Measurements from ENCODE around the gene RAB1B.
"Not testable (repeated sequence)": the region's sequence is repeated elsewhere in the genome, so short reads cannot be mapped to it uniquely, and the experiment has no call there.

Gene RAB1B

DNA sequence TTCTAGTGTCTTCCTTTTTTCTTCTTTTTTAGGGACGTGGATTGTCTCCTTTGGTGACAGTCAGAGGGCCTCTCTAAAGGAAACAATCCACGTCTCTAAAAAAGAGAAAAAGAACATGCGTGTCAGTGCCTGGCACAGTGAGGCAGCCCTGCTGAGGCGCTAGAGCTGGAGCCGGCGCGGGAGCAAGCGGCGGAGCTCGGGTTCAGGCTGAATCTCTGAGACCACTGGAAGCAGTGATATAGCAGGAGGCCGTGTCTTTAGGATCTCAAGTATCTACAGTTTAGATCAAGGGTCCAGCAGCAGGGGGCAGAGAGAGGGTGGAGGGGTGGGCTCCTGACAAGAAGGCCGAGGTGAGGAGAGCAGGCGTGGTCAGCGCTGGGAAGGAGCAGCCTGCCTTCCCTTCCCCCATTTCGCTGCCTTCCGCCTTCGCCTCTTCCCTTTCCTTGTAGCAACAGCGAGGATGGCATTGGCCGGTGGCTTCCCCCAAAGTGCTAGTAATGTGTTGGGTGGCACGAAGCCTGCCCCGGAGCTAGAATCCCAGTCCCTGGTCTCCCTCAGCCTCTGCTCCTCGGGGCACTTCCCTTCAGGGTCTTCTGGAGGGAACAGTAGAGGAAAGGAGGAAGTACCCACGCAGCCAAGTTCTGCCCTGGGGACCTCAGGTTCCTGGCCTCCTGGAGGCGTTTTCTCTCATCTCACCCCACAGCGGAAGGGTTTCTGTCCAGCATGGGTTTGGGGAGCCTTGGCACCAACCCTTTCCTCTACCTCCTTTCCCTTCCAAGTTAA is 28.2 kb upstream of the RAB1B start:
- no peak for DNase-seq

DNA sequence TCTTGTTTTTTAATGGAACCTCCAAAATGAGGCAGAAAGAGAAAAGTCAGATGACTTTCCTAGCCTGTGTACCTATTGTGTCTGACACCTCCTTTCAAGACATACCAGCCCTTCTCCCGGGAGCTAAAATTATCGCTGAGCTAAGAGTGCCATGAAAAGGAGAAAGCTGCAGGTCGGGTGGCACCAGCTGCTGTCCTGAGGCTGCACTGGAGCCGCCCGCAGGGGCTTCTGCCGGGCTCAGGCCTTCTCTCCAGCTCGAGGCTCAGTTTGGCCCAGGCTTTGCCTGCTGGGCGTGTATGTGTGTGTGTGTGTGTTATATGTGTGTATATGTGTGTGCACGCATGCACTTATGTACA is 27.7 kb upstream of the RAB1B start:
- no peak for DNase-seq

DNA sequence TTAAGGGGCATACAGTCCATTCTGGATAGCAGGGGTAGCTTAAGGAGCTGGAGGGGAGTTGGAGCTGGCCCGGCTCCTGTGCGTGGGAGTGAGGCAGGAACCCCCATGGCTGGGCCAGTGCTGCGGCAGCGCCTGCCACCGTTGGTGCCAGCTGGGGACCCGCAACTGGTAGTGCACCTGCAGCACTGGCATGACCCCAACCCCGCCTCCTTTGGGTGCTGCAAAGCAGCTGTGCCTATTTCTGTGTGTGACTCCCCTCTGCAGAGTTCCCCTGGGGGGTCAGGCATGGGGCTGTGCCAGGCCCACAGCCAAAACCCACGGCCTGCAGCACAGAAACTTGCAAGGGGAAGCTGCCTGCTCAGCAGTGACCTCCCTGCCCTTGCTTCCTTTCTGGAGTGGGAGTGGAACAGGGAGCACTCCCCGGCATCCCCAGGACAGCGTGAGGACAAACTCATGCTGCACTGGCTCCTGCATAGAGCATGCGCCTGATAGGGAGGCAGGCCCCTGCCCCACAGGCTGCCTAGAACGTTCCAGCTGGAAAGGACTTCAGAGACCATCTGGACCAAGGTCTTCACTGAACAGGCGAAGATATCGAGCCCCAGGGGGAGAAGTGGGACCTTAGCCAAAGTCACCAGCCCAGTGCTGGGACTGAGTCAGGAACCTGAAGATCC is 26.2 kb upstream of the RAB1B start:
- no peak for DNase-seq

DNA sequence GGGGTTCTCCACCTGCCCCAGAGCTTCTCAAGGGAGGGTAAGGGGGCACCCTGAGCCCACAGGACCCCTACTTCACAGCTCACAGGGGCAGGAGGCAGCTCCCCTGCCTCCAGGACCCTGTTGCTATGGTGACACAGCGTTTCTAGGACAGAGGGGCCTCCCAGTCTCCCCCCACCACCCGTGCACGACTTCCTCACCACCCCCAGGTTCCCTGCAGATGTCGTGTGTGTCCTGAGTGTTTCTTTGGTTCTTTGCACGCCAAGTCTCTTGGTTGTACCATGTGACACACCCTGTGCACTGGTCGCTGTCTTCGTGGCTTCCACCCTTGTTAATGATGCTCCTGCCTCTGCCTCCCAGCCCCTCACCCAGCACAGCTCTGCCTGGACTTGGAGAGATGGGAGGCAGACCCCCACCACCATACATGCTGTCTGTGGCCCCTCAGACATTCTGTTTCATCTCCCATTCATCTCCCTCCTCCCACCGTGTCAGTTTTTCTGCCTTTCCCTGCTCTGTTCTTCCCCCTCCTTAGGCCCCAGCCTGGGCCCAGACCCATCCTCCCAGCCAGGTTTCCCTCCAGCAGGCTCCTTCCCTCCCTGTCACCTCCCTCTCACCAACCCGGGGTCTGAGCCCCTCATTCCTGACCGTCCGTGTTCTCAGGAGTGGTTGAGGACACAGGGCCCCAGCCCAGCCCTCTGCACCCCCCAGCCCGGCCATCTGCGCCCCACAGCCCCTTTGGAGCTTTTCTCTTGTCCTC is 24.5 kb upstream of the RAB1B start:
- no peak for DNase-seq

DNA sequence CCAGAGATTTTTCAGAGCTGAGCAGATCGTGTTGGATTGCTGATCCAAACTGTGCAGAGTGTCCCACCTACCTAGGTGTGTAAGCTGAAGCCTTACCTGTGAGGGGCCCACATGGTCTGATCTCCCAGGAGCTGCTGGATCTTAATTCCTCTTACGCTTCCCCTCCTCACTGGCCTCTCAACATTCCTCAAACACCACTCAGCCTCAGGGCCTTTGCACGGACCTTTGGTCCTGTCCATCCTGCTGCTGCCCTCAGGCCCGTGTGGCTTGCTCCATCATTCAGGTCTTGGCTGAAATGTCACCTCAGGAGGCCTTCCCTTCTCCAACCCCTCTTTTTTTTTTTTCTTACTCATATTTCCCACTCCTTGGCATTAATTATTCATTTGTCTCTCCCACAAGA is 21.1 kb upstream of the RAB1B start:
- no peak for DNase-seq

DNA sequence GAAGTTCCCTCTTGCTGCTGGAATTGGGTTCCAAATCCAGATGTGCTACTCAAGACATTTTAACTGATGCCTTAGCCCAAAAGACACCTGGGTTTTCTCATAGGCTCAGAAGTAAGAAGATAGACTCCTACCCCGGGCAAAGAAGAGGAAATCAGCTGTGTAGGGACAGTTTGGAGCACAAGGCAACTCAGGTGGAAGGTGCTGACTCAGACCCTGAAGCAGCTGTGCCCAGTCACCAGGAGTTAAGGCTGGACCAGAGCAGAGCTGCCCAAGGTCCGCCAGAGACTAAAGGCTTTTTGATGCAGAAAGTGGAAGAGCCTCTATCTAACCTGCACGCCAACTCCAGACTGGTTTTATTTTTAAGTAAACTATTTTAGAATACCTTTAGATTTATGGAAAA is 20.6 kb upstream of the RAB1B start:
- no peak for DNase-seq

DNA sequence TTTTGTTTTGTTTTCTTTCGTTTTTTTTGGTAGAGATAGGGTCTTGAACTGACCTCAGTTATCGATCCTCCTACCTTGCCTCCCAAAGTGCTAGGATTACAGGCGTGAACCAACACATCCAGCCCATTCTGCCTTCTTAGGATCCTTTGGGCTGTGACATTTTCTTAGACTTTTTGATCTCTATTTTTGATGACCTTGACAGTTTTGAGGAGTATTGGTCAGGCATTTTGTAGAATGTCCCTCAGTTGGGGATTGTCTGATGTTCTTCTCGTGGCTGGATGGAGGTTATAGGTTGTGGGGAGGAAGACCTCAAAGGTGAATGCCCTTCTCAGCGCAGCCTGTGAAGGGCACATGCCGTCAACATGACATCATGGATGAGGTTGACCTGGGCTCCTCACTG is 19.5 kb upstream of the RAB1B start:
- no peak for DNase-seq

DNA sequence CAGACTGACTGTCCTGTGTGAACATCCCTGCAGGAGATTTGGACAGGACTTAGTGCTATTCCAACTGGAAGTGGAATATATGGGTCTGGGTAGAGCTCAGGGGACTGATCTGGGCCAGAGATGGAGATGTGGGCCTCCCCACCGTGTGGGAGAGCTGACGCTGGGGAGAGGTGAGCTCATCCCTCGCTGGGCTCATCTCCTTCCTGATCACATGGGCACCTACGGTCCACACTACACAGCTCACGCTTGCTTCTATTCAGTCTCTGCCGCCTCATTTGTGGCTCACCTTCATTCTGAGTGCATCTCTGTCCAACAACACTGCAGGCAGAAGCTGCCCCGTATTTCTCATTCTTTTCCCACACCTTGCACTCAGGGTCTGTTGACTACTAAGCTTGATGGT is 16.6 kb upstream of the RAB1B start:
- DNase-seq: no peak

DNA sequence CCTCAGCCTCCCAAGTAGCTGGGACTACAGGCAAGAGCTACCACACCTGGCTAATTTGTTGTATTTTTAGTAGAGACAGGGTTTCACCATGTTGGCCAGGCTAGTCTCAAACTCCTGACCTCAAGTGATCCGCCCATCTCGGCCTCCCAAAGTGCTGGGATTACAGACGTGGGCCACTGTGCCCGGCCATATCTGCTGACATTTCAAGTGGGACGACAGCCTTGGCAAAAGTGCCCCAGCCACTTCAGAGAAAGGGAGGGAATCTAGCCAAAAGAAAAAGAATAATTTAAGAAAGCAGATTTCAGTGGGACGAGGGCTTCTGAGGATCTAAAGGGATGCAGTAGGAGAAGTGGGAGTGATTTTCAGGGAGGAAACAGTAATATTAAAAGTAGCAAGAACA is 15.4 kb upstream of the RAB1B start:
- not testable (repeated sequence) for DNase-seq

DNA sequence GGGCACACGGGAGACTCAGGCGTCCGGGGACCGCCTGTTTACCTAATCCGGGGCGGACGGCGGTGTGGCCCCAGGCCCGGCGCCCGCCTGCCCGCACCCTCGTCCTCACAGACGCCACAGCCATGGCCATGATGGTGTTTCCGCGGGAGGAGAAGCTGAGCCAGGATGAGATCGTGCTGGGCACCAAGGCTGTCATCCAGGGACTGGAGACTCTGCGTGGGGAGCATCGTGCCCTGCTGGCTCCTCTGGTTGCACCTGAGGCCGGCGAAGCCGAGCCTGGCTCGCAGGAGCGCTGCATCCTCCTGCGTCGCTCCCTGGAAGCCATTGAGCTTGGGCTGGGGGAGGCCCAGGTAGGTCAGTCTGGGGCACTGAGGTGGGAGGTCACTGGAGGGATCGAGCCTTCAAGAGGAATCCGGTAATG is 10.0 kb upstream of the RAB1B start:
- DNase-seq: no peak

DNA sequence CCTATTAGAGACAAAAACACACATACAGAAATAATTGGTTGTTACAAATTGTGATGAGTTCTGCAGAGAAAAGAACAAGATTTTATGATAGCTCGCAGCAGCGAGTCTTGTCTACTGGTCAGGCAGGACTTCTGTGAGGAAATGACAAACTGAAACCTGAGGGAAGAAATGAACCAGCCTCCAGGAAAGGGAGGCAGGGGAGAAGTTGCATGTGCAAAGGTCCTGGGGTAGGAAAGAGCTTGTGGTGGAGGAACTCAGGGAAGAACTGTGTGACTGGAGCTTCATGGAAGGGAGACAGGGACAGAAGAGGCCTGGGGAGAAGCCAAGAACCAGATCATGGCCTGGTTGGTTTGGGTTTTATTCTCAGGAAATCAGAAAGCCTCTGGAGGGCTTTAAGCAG is 9.2 kb upstream of the RAB1B start:
- no peak for DNase-seq

DNA sequence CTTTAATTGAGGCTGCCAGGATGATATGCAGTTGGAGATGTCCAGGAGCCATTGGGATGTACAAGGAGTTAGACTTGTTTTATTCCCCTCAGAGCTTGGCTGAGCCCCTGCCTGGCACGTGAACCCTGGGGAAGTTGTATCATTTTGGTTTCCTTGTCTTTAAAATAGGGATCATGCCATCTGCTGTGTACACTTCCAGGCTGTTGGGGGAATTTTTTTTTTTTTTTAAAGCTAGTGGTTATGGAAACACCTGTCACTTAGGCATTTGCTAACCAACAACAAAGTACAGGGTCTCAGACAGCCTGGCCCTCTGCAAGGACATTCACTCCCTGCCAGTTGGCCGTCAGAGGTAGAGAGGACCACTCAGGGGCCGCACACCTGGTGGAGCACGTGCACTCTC is 8.5 kb upstream of the RAB1B start:
- DNase-seq: no peak

DNA sequence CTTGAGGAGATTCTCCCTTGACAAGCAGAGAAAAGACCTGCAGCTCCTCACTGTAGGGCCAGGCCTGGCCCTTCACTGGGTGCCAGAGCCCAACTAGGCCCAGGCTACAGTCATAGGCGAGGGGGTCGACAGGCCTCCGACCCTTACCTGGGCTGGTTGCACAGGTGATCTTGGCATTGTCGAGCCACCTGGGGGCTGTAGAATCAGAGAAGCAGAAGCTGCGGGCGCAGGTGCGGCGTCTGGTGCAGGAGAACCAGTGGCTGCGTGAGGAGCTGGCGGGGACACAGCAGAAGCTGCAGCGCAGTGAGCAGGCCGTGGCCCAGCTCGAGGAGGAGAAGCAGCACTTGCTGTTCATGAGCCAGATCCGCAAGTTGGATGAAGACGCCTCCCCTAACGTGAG is 6.9 kb upstream of the RAB1B start:
- DNase-seq: no peak

DNA sequence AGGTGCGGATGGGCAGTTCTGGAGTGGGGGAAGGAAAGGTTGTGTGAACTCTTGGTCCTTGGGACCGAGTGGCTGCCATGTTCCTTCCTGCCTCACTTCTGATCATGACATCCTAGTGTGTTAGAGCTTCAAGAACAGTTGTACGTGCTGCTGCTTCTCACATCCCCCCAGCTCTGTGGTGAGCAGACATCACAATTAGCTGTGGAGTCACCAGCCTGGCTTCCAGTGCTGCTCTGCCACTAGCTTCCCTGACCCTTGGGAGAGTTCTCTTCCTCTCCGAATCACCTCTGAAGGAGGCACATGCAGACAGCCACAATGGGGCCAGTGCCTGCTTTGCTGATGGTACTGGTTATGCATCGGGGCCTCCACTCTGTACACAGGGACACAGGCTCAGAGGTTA is 6.2 kb upstream of the RAB1B start:
- DNase-seq: no peak

DNA sequence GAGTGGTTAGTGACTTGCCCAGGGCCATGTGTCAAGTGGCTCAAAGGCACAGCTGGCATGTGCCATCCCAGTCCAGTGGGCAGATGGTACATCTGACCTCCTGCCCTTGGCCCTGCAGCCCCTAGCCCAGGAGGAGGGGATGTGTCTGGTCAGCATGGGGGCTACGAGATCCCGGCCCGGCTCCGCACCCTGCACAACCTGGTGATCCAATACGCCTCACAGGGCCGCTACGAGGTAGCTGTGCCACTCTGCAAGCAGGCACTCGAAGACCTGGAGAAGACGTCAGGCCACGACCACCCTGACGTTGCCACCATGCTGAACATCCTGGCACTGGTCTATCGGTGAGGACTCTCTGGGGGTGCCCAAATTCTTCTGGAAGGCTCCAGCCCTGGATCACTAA is 5.7 kb upstream of the RAB1B start:
- no peak for DNase-seq

DNA sequence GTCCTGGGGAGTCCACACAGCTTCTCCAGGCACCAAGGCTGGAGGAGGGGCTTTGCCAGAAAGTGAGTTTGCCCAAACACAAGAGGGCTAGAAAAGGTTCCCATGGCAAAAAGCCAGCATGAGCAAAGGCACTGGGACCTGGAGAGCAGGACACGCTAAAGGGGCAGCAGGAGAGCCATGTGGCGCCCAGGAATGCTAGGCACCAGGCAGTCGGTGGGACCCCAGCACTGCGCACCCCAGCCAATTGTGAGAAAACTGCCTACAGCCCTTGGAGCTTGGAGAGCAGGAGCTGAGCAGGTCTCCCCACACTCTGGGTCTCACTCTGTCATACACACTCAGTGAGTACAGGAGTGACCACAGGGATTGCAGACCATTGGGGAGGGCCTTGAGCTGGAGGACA is 5.2 kb upstream of the RAB1B start:
- no peak for DNase-seq

DNA sequence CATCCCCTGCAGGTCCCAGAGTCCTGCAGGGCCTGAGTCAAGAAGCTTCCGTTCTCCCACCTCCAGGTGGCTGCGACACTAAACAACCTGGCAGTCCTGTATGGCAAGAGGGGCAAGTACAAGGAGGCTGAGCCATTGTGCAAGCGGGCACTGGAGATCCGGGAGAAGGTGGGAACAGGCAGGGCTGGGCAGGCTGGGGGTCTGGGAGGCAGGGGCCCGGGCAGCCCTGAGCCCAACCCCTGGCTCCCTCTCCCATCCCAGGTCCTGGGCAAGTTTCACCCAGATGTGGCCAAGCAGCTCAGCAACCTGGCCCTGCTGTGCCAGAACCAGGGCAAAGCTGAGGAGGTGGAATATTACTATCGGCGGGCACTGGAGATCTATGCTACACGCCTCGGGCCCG is 4.7 kb upstream of the RAB1B start:
- DNase-seq: no peak

DNA sequence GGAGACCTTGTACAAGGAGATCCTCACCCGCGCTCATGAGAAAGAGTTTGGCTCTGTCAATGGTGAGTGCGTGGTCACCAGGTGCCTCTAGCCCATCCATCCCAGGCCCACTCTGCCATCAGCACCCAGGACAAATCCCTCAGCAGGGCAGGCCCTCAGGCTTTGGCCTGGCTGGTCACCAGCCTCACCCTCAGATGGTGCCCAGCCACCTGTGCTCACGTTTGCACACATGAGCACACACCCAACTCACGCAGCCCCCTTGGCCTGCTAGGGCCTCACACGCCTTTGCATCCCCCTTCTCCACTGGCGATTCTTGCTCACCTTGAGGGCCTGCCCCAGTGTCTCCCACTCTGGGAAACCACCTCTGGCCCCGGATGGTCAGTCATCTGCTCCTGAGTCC is 4.1 kb upstream of the RAB1B start:
- no peak for DNase-seq

DNA sequence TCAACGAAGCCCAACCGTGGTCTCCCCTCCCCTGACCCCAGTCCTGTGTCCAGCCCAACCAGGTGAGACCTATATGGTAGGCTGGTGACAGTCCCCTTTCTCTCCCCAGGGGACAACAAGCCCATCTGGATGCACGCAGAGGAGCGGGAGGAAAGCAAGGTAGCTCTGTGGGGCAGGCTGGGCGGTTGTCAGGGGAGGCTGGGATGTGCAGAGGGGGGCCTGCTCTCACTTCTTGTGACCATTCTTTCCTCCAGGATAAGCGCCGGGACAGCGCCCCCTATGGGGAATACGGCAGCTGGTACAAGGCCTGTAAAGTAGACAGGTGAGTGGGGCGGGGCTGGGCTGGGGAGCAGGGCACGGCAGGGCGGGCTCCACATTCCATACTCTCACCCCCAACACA is 3.5 kb upstream of the RAB1B start:
- DNase-seq: peak in 1 of 2 donors; percentile 46

DNA sequence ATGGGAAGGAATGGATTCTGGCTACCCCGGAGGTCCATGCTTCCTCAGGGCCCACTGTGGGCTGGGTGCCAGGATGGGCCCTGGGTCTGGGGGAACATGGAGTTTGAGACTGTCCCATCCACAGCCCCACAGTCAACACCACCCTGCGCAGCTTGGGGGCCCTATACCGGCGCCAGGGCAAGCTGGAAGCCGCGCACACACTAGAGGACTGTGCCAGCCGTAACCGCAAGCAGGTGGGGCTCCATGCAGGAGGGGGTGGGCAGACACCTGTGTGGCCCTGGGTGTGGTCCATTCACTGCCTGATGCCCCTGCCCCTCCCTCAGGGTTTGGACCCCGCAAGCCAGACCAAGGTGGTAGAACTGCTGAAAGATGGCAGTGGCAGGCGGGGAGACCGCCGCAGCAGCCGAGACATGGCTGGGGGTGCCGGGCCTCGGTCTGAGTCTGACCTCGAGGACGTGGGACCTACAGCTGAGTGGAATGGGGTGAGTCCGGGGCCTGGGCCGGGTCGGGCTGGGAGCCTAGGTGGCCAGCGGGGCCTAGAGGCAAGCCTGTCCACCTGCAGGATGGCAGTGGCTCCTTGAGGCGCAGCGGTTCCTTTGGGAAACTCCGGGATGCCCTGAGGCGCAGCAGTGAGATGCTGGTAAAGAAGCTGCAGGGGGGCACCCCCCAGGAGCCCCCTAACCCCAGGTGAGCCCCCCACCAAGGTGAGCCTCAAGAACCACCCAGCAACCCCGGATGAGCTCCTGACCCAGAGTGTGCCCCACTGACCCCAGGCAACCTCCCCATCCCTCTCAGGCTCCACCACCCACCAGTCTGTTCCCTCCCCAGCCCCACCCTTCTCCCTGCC is 2.7 kb upstream of the RAB1B start:
- DNase-seq: no peak

DNA sequence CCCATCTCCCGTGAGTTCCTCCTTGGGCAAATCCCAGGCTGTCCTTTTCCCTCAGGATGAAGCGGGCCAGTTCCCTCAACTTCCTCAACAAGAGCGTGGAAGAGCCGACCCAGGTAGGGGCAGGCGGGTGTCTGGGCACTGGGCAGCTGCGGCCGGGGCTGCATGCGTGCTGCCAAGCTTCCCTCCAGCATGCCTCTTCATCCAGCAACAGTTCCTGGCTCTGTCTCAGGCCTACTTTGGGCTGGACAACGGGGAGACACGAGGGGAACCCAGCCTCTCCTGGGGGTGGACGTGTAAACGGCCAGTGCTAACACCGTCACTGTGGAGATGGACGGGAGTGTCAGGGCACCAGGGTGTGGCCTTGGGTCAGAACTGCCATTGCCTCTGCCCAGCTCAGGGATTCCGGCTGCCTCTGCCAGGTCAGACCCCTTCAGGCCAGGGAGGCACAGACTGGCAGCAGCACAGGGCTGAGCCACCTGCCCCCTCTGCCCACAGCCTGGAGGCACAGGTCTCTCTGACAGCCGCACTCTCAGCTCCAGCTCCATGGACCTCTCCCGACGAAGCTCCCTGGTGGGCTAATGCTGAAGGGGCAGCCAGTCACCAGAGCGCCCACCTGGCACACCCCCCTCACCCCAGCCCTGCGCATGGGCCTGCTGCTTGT is 1.9 kb upstream of the RAB1B start:
- DNase-seq: no peak

DNA sequence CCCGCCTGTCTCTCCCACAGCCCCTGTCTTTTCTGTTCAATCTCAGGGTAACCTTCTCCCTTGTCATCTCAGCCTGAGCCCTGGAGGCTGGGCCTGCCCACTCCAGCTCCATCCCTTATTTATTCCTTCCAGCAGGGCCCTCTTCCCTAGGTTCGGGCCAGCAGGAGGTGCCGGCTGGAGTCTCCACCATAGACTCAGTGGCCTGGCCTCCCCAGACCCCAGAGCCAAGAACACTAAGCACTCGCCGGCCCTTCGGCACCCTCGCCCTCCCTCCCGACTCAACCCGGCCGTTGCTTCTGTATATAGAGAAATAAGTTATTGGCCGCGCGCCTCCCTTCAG is 1.4 kb upstream of the RAB1B start:
- no peak for DNase-seq

Data from CD4-positive, alpha-beta T cell treated with Interleukin-1 beta for 1 hour (primary cell).